T1000 (cell line): Measurements from ENCODE around the gene MYBPHL.

Experiments used
- DNase-seq: peaks from one replicate; lab custom pipeline; 2025; ENCODE audit warnings: mixed read lengths; lab: John Stamatoyannopoulos, UW

MYBPHL gene

GRCh38 chr1:109306832-109307273, at the start of gene MYBPHL:
Gene MYBPHL (minus strand): TSS chr1:109307011. CDS start chr1:109306991, 20 bp downstream.
- DNase-seq, result no peak

- no peak for DNase-seq
Measured at GRCh38 chr1:109356505-109356904, 49.7 kb upstream of the MYBPHL start.

- DNase-seq, result no peak
Measured at GRCh38 chr1:109354929-109355328, 48.1 kb upstream of the MYBPHL start.

GRCh38 chr1:109351457-109351856, 44.6 kb upstream of the MYBPHL start:
- DNase-seq, result no peak

- no peak for DNase-seq
Measured at GRCh38 chr1:109350655-109351054, 43.8 kb upstream of the MYBPHL start.

- DNase-seq, result no peak
Measured at GRCh38 chr1:109350182-109350581, 43.4 kb upstream of the MYBPHL start.

- no peak for DNase-seq
Measured at GRCh38 chr1:109347511-109347910, 40.7 kb upstream of the MYBPHL start.

- no peak for DNase-seq
Measured at GRCh38 chr1:109341944-109342930, 35.4 kb upstream of the MYBPHL start.

- DNase-seq, result no peak
Measured at GRCh38 chr1:109338608-109339007, 31.8 kb upstream of the MYBPHL start.

GRCh38 chr1:109338091-109338490, 31.3 kb upstream of the MYBPHL start:
- DNase-seq, result no peak

GRCh38 chr1:109335091-109335490, 28.3 kb upstream of the MYBPHL start:
- DNase-seq, result no peak

GRCh38 chr1:109331113-109331512, 24.3 kb upstream of the MYBPHL start:
- no peak for DNase-seq

GRCh38 chr1:109327285-109327684, 20.5 kb upstream of the MYBPHL start:
- DNase-seq, result no peak

- DNase-seq, result no peak
Measured at GRCh38 chr1:109322974-109323373, 16.2 kb upstream of the MYBPHL start.

- no peak for DNase-seq
Measured at GRCh38 chr1:109319114-109319513, 12.3 kb upstream of the MYBPHL start.

- DNase-seq, result no peak
Measured at GRCh38 chr1:109316506-109316905, 9.7 kb upstream of the MYBPHL start.

GRCh38 chr1:109315288-109315687, 8.5 kb upstream of the MYBPHL start:
- DNase-seq, result no peak

GRCh38 chr1:109314795-109315194, 8.0 kb upstream of the MYBPHL start:
- DNase-seq, result no peak

- no peak for DNase-seq
Measured at GRCh38 chr1:109312978-109313775, 6.4 kb upstream of the MYBPHL start.

- DNase-seq, result no peak
Measured at GRCh38 chr1:109312246-109312645, 5.4 kb upstream of the MYBPHL start.

GRCh38 chr1:109309347-109309746, 2.5 kb upstream of the MYBPHL start:
- DNase-seq, result no peak

- DNase-seq, result no peak
Measured at GRCh38 chr1:109307274-109308021, 637 bp upstream of the MYBPHL start.
